NT2/D1 (cell line): ENCODE measurements around the gene ABCA13.

Source experiments
- DNase-seq: peaks from one replicate; pipeline ENCODE4 v3.0.0-alpha.2; 2011; ENCODE audit warnings: low read depth, low spot score
- H3K27me3 ChIP-seq: 2 replicates; pipeline ENCODE4 v1.6.0; 2011; ENCODE audit warnings: mild to moderate bottlenecking; ENCODE audit not compliant: insufficient read length, insufficient read depth
- H3K36me3 ChIP-seq: 2 replicates; pipeline ENCODE4 v1.6.1; 2011; ENCODE audit warnings: mild to moderate bottlenecking, low read length, mixed read lengths; ENCODE audit not compliant: insufficient read depth, insufficient read length
- H3K4me1 ChIP-seq: 2 replicates; pipeline ENCODE4 v1.5.1; 2011; ENCODE audit not compliant: insufficient read depth, insufficient read length
- H3K4me3 ChIP-seq: 2 replicates; pipeline ENCODE4 v1.5.1; 2011; ENCODE audit warnings: low read depth; ENCODE audit not compliant: insufficient read length
- H3K9ac ChIP-seq: 2 replicates; pipeline ENCODE4 v1.6.0; 2011; ENCODE audit warnings: low read depth; ENCODE audit not compliant: insufficient read length
- H3K9me3 ChIP-seq: 2 replicates; pipeline ENCODE4 v1.5.1; 2011; ENCODE audit warnings: mild to moderate bottlenecking, low read length; ENCODE audit not compliant: insufficient read depth
- SUZ12 ChIP-seq: IDR thresholded peaks from 2 replicates; pipeline ENCODE4 v1.6.1; 2011; ENCODE audit not compliant: insufficient read length, insufficient read depth; ENCODE audit errors: extremely low read depth
- YY1 ChIP-seq: IDR thresholded peaks from 2 replicates; pipeline ENCODE4 v1.6.1; 2011; ENCODE audit not compliant: insufficient read length, insufficient read depth
- ZNF274 ChIP-seq: IDR thresholded peaks from 2 replicates; pipeline ENCODE4 v1.6.1; 2011; ENCODE audit warnings: mild to moderate bottlenecking, low read depth, low read length

ABCA13 gene

DNA sequence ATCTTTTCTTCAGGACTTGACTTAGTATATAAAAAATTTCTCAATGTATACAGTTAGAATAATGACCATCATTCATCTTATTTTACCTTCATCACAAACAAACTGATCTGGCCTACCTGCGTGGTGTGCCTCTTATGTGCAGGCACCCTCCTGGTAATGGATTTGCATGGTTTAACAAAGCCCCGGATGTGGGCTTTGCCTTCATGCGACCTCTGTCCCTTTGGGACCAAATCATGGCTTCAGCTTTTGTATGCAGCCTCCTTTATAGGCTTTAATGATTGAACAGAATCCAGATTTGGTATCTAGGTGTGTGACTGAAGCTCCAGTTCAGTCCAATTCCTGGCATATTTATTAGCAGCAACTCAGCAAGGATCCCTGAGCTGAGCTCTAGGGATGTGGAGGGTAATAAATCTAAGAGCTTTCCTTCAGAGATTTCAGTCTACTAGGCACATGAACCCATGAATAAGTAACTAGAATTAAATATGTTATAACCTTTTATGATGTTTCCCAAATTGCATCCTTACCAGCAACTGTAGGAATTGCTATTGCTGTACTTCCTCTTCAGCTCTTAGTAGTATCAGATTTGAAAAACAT is 256.9 kb downstream of the ABCA13 start:
- Histone ChIP-seq H3K4me1 (no peaks in the 10 kb centered on the region), H3K36me3 (no peaks in the 10 kb centered on the region), H3K9me3 (no peaks in the 10 kb centered on the region), H3K4me3 (no peak overlapping the region), H3K27me3 (no peaks in the 10 kb centered on the region), H3K9ac (no peak overlapping the region)
- TF ChIP-seq SUZ12 = no peak
- TF ChIP-seq ZNF274 = no peak
- no peak for TF ChIP-seq YY1
- no peak for DNase-seq

DNA sequence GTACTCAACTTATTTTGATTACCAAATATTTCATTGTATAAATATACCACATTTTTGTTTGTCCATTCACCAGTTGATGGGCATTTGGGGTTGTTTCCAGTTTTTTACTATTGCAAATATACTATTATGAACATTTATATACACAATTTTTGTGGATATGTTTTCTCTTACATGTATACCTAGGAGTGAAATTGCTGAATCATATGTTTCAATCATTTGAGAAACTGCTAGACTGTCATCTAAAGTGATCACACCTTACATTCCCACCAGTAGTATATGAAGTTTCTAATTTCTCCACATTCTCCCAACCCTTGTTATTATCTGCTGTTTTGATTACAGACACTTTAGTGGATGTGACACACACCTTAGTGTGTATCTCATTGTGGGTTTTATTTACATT is 257.9 kb downstream of the ABCA13 start:
- TF ChIP-seq SUZ12 (no peak), ZNF274 (no peak), YY1 (no peak)
- Histone ChIP-seq H3K4me1 (no peaks in the 10 kb centered on the region), H3K27me3 (no peaks in the 10 kb centered on the region), H3K9me3 (peaks cover 8% of the 10 kb centered on the region), H3K36me3 (no peaks in the 10 kb centered on the region), H3K4me3 (no peak overlapping the region), H3K9ac (no peak overlapping the region)
- no peak for DNase-seq

DNA sequence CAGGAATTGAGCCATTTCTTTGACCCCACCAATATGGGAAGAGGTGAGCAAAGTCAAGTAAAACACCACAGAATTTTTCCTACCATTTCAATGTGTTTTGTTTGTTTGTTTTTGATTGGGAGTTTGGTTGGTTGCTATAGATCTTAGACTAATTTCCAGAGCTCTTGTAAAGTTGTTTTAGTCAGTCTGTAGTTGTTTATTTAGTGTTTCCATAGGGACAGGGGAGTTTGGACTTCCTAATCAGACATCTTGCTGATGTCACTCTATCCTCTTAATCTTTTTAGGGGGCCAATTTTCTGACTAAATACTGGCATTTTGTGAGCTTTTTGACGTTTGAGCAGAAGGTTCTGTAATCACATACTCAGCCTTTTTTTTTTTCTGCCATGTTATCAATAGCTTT is 266.9 kb downstream of the ABCA13 start:
- Histone ChIP-seq H3K4me1 (no peaks in the 10 kb centered on the region), H3K27me3 (no peaks in the 10 kb centered on the region), H3K9ac (no peak overlapping the region), H3K36me3 (no peaks in the 10 kb centered on the region), H3K4me3 (no peak overlapping the region), H3K9me3 (peaks cover 22% of the 10 kb centered on the region)
- no peak for DNase-seq
- TF ChIP-seq SUZ12 = no peak
- TF ChIP-seq ZNF274 = no peak
- no peak for TF ChIP-seq YY1

DNA sequence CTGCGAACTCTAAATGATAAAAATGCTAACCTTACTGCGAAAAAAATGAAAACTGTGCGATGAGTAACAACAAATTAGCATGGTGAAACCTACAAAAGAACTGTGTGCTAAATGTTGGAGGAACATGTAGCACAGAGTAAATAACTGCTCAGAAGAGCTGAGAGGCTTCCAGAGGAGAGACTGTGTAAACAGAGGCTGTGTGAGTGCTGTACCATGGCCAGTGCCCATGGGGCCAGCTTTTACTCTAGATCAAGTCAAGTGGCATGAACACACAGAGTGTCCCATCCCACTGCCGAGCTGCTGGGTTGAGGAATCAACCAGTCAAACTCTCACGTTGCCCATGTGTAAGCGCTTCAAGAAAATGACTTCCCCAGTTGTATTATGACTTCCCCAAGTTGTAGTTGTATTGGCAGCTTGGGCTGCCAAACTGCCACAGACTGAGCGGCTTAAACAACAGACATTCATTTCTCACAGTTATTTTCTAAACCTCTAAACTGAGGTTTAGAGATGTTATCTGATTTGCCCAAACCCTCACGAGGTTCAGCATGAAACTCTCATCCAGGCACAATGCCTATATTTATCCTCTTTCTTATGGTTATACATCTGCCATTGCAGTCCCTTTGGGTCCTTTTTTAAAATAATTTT is 270.7 kb downstream of the ABCA13 start:
- no peaks in the 10 kb centered on the region for H3K4me1 ChIP-seq
- no peaks in the 10 kb centered on the region for H3K27me3 ChIP-seq
- H3K9ac ChIP-seq = no peak overlapping the region
- DNase-seq = no peak
- no peak overlapping the region for H3K4me3 ChIP-seq
- H3K36me3 ChIP-seq = no peaks in the 10 kb centered on the region
- no peaks in the 10 kb centered on the region for H3K9me3 ChIP-seq
- TF ChIP-seq SUZ12 (no peak), YY1 (no peak), ZNF274 (no peak)

DNA sequence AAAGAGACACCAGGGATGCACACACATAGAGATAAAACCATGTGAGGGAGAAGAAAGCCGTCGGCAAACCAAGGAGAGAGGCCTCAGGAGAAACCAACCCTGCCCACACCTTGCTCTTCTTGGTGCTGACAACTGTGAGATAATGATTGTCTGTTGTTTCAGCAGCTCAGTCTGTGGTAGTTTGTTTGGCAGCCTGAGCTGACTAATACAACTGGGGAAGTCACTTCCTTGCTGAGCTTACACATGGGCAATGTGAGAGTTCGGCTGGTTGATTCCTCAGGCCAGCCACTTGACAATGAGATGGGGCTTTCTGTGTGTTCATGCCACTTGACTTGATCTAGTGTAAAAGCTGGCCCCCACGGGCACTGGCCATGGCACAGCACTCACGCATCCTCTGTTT is 271.8 kb downstream of the ABCA13 start:
- no peak overlapping the region for H3K9ac ChIP-seq
- H3K4me1 ChIP-seq = no peaks in the 10 kb centered on the region
- no peaks in the 10 kb centered on the region for H3K27me3 ChIP-seq
- no peaks in the 10 kb centered on the region for H3K36me3 ChIP-seq
- no peak overlapping the region for H3K4me3 ChIP-seq
- H3K9me3 ChIP-seq = no peaks in the 10 kb centered on the region
- TF ChIP-seq SUZ12 (no peak), ZNF274 (no peak)
- no peak for DNase-seq

DNA sequence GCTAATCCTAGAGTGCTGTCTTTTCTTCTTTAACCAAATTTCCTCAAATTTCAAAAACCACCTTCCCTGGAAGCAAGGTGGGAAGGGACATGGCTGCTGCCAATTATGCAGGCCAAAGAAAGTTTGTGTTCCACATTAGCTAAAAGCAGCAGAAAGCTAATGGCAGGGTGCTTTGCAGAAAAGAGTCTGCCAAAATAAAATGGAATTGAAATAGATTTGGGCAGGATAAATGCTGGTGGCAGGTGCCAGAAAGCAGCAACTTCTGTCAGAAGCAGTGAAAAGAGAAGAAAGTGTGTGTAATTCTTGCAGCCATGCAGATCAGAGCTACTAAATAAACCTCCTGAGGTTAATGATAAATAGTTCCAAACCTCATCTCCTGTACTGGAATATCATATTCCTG is 275.5 kb downstream of the ABCA13 start:
- Histone ChIP-seq H3K36me3 (no peaks in the 10 kb centered on the region), H3K27me3 (no peaks in the 10 kb centered on the region), H3K4me1 (no peaks in the 10 kb centered on the region), H3K9me3 (no peaks in the 10 kb centered on the region), H3K9ac (no peak overlapping the region), H3K4me3 (no peak overlapping the region)
- no peak for DNase-seq
- TF ChIP-seq SUZ12 (no peak), YY1 (no peak), ZNF274 (no peak)

DNA sequence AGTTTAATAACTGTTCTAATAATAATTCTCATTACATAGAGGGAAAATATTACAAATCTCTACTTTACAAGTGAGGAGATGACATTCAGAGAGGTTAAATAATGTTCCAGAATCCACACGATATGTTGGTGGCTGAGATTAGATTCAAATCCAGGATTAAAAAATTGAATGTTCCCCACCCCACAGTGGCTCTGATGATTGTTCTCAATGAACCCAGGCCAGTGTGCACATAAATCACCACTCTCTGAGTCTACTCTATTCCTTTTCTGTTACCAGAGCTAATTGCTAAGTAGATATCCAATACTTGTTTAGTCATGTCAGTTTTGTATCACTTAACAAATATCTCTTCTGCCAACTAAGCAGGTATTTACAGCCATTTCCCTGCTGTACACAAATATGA is 281.0 kb downstream of the ABCA13 start:
- H3K27me3 ChIP-seq = no peaks in the 10 kb centered on the region
- no peaks in the 10 kb centered on the region for H3K36me3 ChIP-seq
- H3K9ac ChIP-seq = no peak overlapping the region
- DNase-seq = no peak
- TF ChIP-seq SUZ12 (no peak), ZNF274 (no peak), YY1 (no peak)
- H3K4me3 ChIP-seq = no peak overlapping the region
- no peaks in the 10 kb centered on the region for H3K9me3 ChIP-seq
- H3K4me1 ChIP-seq = no peaks in the 10 kb centered on the region
